Measurements from ENCODE around the gene SCUBE2. TPM values are rescaled to one million over a fixed set of nuclear protein-coding genes. Genes with fewer than 3 reads are reported as not detected.
A peak's percentile ranks its signal among the peaks of the same experiment; 100 is the strongest.
"Not testable (repeated sequence)": the region's sequence is repeated elsewhere in the genome, so short reads cannot be mapped to it uniquely, and the experiment has no call there.

SCUBE2 gene
- total and polyA plus RNA-seq, 2 experiments from 2014 or later, result 1.3 to 3.5 TPM

DNA sequence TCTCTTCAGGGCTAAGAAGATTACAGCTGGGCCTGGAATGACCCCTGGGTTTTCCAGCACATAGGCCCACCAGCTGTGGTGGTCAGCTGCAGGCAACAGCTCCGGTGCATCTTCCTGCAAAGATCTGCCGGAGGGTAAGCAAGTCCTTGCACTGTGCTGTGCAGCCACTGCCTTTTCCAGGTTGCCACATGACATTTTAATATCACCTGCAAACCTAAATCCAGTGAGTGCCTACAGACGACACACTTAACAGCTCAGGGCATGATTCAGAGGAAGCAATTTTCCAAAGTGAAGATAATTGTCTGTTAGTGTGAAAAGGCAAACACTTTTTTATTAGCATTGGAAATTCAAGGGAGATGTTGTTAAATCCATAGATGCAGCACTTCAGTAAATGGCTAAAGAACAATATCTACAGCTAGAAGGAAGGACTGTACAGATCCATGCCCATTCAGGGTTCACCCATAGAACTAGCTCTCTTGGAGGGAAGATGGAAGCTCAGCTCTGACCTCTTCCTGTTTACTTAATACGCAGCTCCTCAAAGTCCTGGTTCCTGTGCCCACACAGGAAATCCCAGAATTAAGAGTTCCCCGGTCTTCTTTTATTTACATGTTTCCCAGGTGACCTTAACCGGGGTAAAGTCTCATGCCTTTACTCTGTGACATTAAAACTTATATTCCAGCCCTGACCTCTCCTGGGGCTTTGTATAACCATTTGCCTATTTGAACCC is 74.3 kb downstream of the SCUBE2 start:
- TF ChIP-seq EZH2phosphoT487 (IDR thresholded peaks at IDR 0.05; ENCODE audit: insufficient read depth, low read depth), result no peak
- no peak for TF ChIP-seq EZH2 (IDR thresholded peaks at IDR 0.05; ENCODE audit: insufficient read depth, poor library complexity, severe bottlenecking)
- Histone ChIP-seq H3K4me3 (no peak overlapping the region), H3K4me2 (ENCODE audit: unreplicated experiment) (no peak overlapping the region), H3K9ac (no peak overlapping the region), H3K9me2 (ENCODE audit: insufficient read depth) (no peaks in the 10 kb centered on the region), H3K79me2 (ENCODE audit: insufficient read depth) (no peaks in the 10 kb centered on the region), H3K9me3 (ENCODE audit: low read depth) (no peaks in the 10 kb centered on the region), H3K36me3 (ENCODE audit: low read depth) (no peaks in the 10 kb centered on the region), H3K27me3 (replicated peaks; ENCODE audit: insufficient read depth) (no peaks in the 10 kb centered on the region), H4K20me1 (ENCODE audit: insufficient read depth) (no peaks in the 10 kb centered on the region), H3K4me1 (ENCODE audit: insufficient read depth) (peaks cover 18% of the 10 kb centered on the region; the same call in 1 of the 2 replicates), H3K27ac (no peak overlapping the region), H2AFZ (no peak overlapping the region), H3F3A (ENCODE audit: insufficient read depth) (0 out of 2 replicates have a peak, but pooled peaks cover 14% of the 10 kb centered on the region)
- in situ Hi-C loops (cut with MboI), result no loop called here
- 95 to 98% methylated on average over 6 of the region's 6 CpGs for WGBS, 2 experiments (ENCODE audit: low coverage in 1 of 2, low lambda C conversion rate in 2 of 2, missing lambda C conversion rate in 2 of 2)
- no peak for DNase-seq

DNA sequence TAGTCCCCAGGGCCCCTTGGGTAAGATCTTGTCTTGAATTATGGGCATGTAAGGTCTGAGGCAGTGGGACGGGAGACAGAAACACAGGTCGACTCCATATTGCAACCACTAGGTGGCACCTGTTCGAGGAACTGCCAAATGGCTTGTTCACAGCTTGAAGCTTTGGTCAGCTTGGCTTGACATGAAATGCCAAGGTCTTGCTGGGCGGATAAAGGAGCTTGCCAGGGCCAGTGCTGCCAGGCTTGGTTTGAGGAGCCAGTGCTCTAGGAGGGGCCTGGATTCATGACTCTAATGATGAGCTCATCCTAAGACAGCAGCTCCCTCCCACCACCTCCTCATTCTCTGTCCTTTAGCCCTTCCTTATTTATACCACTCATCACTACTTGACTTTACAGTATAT is 75.7 kb downstream of the SCUBE2 start:
- H3K9me3 ChIP-seq (ENCODE audit: low read depth), result no peaks in the 10 kb centered on the region
- H3K4me3 ChIP-seq, result no peak overlapping the region
- no peaks in the 10 kb centered on the region for H3K27me3 ChIP-seq (replicated peaks; ENCODE audit: insufficient read depth)
- no peak overlapping the region; the same call in 1 of the 2 replicates for H2AFZ ChIP-seq
- H3K27ac ChIP-seq, result no peak overlapping the region
- H3K4me2 ChIP-seq (ENCODE audit: unreplicated experiment), result no peak overlapping the region
- TF ChIP-seq EZH2phosphoT487 (IDR thresholded peaks at IDR 0.05; ENCODE audit: insufficient read depth, low read depth), result no peak
- TF ChIP-seq EZH2 (IDR thresholded peaks at IDR 0.05; ENCODE audit: insufficient read depth, poor library complexity, severe bottlenecking), result no peak
- no peaks in the 10 kb centered on the region for H3K36me3 ChIP-seq (ENCODE audit: low read depth)
- H3K4me1 ChIP-seq (ENCODE audit: insufficient read depth), result peaks cover 18% of the 10 kb centered on the region; the same call in 1 of the 2 replicates
- 0 out of 2 replicates have a peak, but pooled peaks cover 14% of the 10 kb centered on the region for H3F3A ChIP-seq (ENCODE audit: insufficient read depth)
- no peaks in the 10 kb centered on the region for H3K79me2 ChIP-seq (ENCODE audit: insufficient read depth)
- no peaks in the 10 kb centered on the region for H3K9me2 ChIP-seq (ENCODE audit: insufficient read depth)
- H4K20me1 ChIP-seq (ENCODE audit: insufficient read depth), result no peaks in the 10 kb centered on the region
- H3K9ac ChIP-seq, result no peak overlapping the region
- WGBS, 2 experiments (ENCODE audit: low coverage in 1 of 2, low lambda C conversion rate in 2 of 2, missing lambda C conversion rate in 2 of 2), result 35 to 47% methylated on average over 4 of the region's 4 CpGs
- in situ Hi-C loops (cut with MboI), result no loop called here
- peak; percentile 82 for DNase-seq

DNA sequence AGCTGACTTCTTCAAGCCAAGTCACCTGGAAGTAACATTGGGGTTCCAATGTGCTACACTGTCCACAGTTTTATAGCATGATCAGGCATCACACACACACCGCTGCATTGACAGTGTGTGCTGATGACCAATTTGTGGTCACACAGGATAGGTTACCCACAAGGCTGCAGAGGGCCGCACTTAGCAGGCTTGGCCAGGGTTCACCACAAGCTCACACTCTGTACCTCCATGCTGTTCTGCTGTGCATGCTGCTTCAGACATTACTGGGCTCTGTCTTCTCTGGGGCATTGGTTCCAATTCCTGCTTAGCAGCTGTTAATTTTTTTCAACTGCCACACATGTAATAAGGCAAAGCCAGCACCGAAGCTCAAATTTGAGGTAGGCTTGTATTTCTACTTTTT is 76.6 kb downstream of the SCUBE2 start:
- Histone ChIP-seq H3K36me3 (ENCODE audit: low read depth) (no peaks in the 10 kb centered on the region), H4K20me1 (ENCODE audit: insufficient read depth) (no peaks in the 10 kb centered on the region), H3F3A (ENCODE audit: insufficient read depth) (0 out of 2 replicates have a peak, but pooled peaks cover 14% of the 10 kb centered on the region), H3K79me2 (ENCODE audit: insufficient read depth) (no peaks in the 10 kb centered on the region), H3K9ac (no peak overlapping the region), H3K4me3 (no peak overlapping the region), H3K4me1 (ENCODE audit: insufficient read depth) (peaks cover 18% of the 10 kb centered on the region; the same call in 1 of the 2 replicates), H3K9me2 (ENCODE audit: insufficient read depth) (no peaks in the 10 kb centered on the region), H3K27me3 (replicated peaks; ENCODE audit: insufficient read depth) (no peaks in the 10 kb centered on the region), H3K4me2 (ENCODE audit: unreplicated experiment) (no peak overlapping the region), H3K27ac (no peak overlapping the region), H3K9me3 (ENCODE audit: low read depth) (no peaks in the 10 kb centered on the region), H2AFZ (no peak overlapping the region)
- 71 to 73% methylated on average over 3 of the region's 3 CpGs for WGBS, 2 experiments (ENCODE audit: low coverage in 1 of 2, low lambda C conversion rate in 2 of 2, missing lambda C conversion rate in 2 of 2)
- TF ChIP-seq EZH2 (IDR thresholded peaks at IDR 0.05; ENCODE audit: insufficient read depth, poor library complexity, severe bottlenecking), result no peak
- TF ChIP-seq EZH2phosphoT487 (IDR thresholded peaks at IDR 0.05; ENCODE audit: insufficient read depth, low read depth), result no peak
- DNase-seq, result no peak
- in situ Hi-C loops (cut with MboI), result no loop called here

GRCh38 chr11:9013373-9013772 is 78.0 kb downstream of the SCUBE2 start:
- Histone ChIP-seq H3K9me2 (ENCODE audit: insufficient read depth) (no peaks in the 10 kb centered on the region), H3K9me3 (ENCODE audit: low read depth) (no peaks in the 10 kb centered on the region), H3K79me2 (ENCODE audit: insufficient read depth) (no peaks in the 10 kb centered on the region), H3K4me2 (ENCODE audit: unreplicated experiment) (no peak overlapping the region), H3K4me1 (ENCODE audit: insufficient read depth) (peaks cover 18% of the 10 kb centered on the region; the same call in 1 of the 2 replicates), H3K27me3 (replicated peaks; ENCODE audit: insufficient read depth) (no peaks in the 10 kb centered on the region), H3F3A (ENCODE audit: insufficient read depth) (0 out of 2 replicates have a peak, but pooled peaks cover 14% of the 10 kb centered on the region), H2AFZ (no peak overlapping the region), H3K36me3 (ENCODE audit: low read depth) (no peaks in the 10 kb centered on the region), H3K27ac (no peak overlapping the region), H4K20me1 (ENCODE audit: insufficient read depth) (no peaks in the 10 kb centered on the region), H3K4me3 (no peak overlapping the region), H3K9ac (no peak overlapping the region)
- WGBS, 2 experiments (ENCODE audit: low coverage in 1 of 2, low lambda C conversion rate in 2 of 2, missing lambda C conversion rate in 2 of 2), result 72 to 73% methylated on average over 4 of the region's 4 CpGs
- in situ Hi-C loops (cut with MboI), result no loop called here
- TF ChIP-seq EZH2 (IDR thresholded peaks at IDR 0.05; ENCODE audit: insufficient read depth, poor library complexity, severe bottlenecking) (no peak), EZH2phosphoT487 (IDR thresholded peaks at IDR 0.05; ENCODE audit: insufficient read depth, low read depth) (no peak)
- DNase-seq, result no peak

- H2AFZ ChIP-seq; H3K4me3 ChIP-seq; H3K36me3 ChIP-seq (ENCODE audit: low read depth); H3K27me3 ChIP-seq (replicated peaks; ENCODE audit: insufficient read depth); H3K4me2 ChIP-seq (ENCODE audit: unreplicated experiment); H3K9me2 ChIP-seq (ENCODE audit: insufficient read depth); H3K4me1 ChIP-seq (ENCODE audit: insufficient read depth); H3F3A ChIP-seq (ENCODE audit: insufficient read depth); H4K20me1 ChIP-seq (ENCODE audit: insufficient read depth); in situ Hi-C loops (cut with MboI); H3K27ac ChIP-seq; H3K9me3 ChIP-seq (ENCODE audit: low read depth); DNase-seq; H3K9ac ChIP-seq; H3K79me2 ChIP-seq (ENCODE audit: insufficient read depth): not testable (repeated sequence)
- WGBS, 2 experiments (ENCODE audit: low coverage in 1 of 2, low lambda C conversion rate in 2 of 2, missing lambda C conversion rate in 2 of 2), result 37 to 55% methylated on average over 1 of the region's 1 CpG
Measured at GRCh38 chr11:9009538-9009937, 81.9 kb downstream of the SCUBE2 start.
